Neural cell (in vitro differentiated cells): ENCODE measurements around the gene BCDIN3D. TPM values are rescaled to one million over a fixed set of nuclear protein-coding genes. Genes with fewer than 3 reads are reported as not detected.

Experiments
- H2AFZ ChIP-seq: fragments of 200-600, 300-800 bp; sonication (generic), shearing (Covaris generic); 2 replicates; pipeline ENCODE4 v1.6.0; 2014; ENCODE audit warnings: low read depth, mild to moderate bottlenecking, antibody characterized with exemption, low read length, moderate library complexity
- H3F3A ChIP-seq: fragments of 200-600 bp; shearing (Covaris generic); 2 replicates; pipeline ENCODE4 v1.6.1; 2016; ENCODE audit warnings: mild to moderate bottlenecking, moderate library complexity, mixed read lengths, antibody characterized with exemption, low read length; ENCODE audit not compliant: insufficient read depth, poor library complexity, severe bottlenecking
- H3K27ac ChIP-seq: fragments of 200-600, 300-800 bp; sonication (generic), shearing (Covaris generic); 2 replicates; pipeline ENCODE4 v1.5.1; 2014; ENCODE audit warnings: mild to moderate bottlenecking, low read length, moderate library complexity
- H3K27me3 ChIP-seq: fragments of 300-800, 200-600 bp; sonication (generic), shearing (Covaris generic); 2 replicates; pipeline ENCODE4 v1.6.0; 2014; ENCODE audit warnings: mild to moderate bottlenecking, low read depth, low read length, moderate library complexity; ENCODE audit not compliant: insufficient read depth
- H3K36me3 ChIP-seq: fragments of 300-800, 200-600 bp; sonication (generic), shearing (Covaris generic); 2 replicates; pipeline ENCODE4 v1.5.1; 2014; ENCODE audit warnings: mild to moderate bottlenecking, antibody characterized with exemption, low read length, moderate library complexity; ENCODE audit not compliant: insufficient read depth
- H3K4me2 ChIP-seq: fragments of 300-800, 200-600 bp; sonication (generic), shearing (Covaris generic); 2 replicates; pipeline ENCODE4 v1.6.0; 2014; ENCODE audit warnings: mild to moderate bottlenecking, low read length
- H3K4me3 ChIP-seq: fragments of 300-800, 200-600 bp; sonication (generic), shearing (Covaris generic); 2 replicates; pipeline ENCODE4 v1.5.1; 2014; ENCODE audit warnings: mild to moderate bottlenecking, low read length, moderate library complexity
- H3K79me2 ChIP-seq: fragments of 200-600 bp; shearing (Covaris generic); replicated peaks from 2 replicates; pipeline ENCODE4 v1.6.0; 2014; ENCODE audit warnings: mild to moderate bottlenecking, low read length, moderate library complexity; ENCODE audit not compliant: insufficient read depth
- H3K9ac ChIP-seq: fragments of 300-800, 200-600 bp; sonication (generic), shearing (Covaris generic); 2 replicates; pipeline ENCODE4 v1.6.1; 2016; ENCODE audit warnings: mild to moderate bottlenecking, low read length, mixed read lengths
- H3K9me2 ChIP-seq: fragments of 200-600 bp; shearing (Covaris generic); 2 replicates; pipeline ENCODE4 v1.6.1; 2016; ENCODE audit warnings: mild to moderate bottlenecking, low read length, mixed read lengths; ENCODE audit not compliant: insufficient read depth
- H3K9me3 ChIP-seq: fragments of 200-600, 300-800 bp; sonication (generic), shearing (Covaris generic); 2 replicates; pipeline ENCODE4 v1.6.1; 2016; ENCODE audit warnings: mild to moderate bottlenecking, mixed run types, low read length, moderate library complexity, mixed read lengths
- H4K20me1 ChIP-seq: fragments of 200-600 bp; shearing (Covaris generic); 2 replicates; pipeline ENCODE4 v1.6.1; 2016; ENCODE audit warnings: mild to moderate bottlenecking, mixed run types; ENCODE audit not compliant: insufficient read depth
- EP300 ChIP-seq: fragments of 450-650 bp; conservative IDR thresholded peaks from 2 replicates; pipeline ENCODE4 v1.6.1; 2014; ENCODE audit warnings: antibody characterized with exemption, mild to moderate bottlenecking, moderate library complexity; ENCODE audit not compliant: poor library complexity, severe bottlenecking
- EZH2 ChIP-seq: fragments of 200-600, 300-800 bp; shearing (Covaris generic), sonication (generic); IDR thresholded peaks from 2 replicates; pipeline ENCODE4 v1.6.1; 2014; ENCODE audit warnings: antibody characterized with exemption, low read length, borderline replicate concordance, mild to moderate bottlenecking; ENCODE audit not compliant: insufficient read depth, poor library complexity, severe bottlenecking
- MXI1 ChIP-seq: fragments of 450-650 bp; conservative IDR thresholded peaks from 2 replicates; pipeline ENCODE4 v1.6.1; 2014; ENCODE audit warnings: antibody characterized with exemption, mild to moderate bottlenecking; ENCODE audit not compliant: poor library complexity, severe bottlenecking
- POLR2AphosphoS5 ChIP-seq: IDR thresholded peaks from 2 replicates; pipeline ENCODE4 v1.6.1; 2012
- RAD21 ChIP-seq: fragments of 450-650 bp; conservative IDR thresholded peaks from 2 replicates; pipeline ENCODE4 v1.6.1; 2014; ENCODE audit warnings: antibody characterized with exemption, mild to moderate bottlenecking, moderate library complexity
- REST ChIP-seq: IDR thresholded peaks from 2 replicates; pipeline ENCODE4 v1.6.1; 2012; ENCODE audit warnings: borderline replicate concordance
- SMC3 ChIP-seq: fragments of 450-650 bp; conservative IDR thresholded peaks from 2 replicates; pipeline ENCODE4 v1.6.1; 2014; ENCODE audit warnings: antibody characterized with exemption, mild to moderate bottlenecking, moderate library complexity; ENCODE audit not compliant: poor library complexity
- TAF1 ChIP-seq: IDR thresholded peaks from 2 replicates; pipeline ENCODE4 v1.6.1; 2012; ENCODE audit warnings: low read depth
- polyA plus RNA-seq: library from polyadenylated mRNA; depleted of rRNA; stranded (reverse); fragments of >200 nt; gene quantifications from 2 replicates; pipeline ENCODE4 v1.2.3, GENCODE V29; 2014
- TF ChIP-seq, protein P1 (sequence below): fragments of 450-650 bp; IDR thresholded peaks from 2 replicates; pipeline ENCODE4 v1.5.1; 2014; ENCODE audit warnings: antibody characterized with exemption, mild to moderate bottlenecking, moderate library complexity; ENCODE audit not compliant: poor library complexity, severe bottlenecking

BCDIN3D gene
- polyA plus RNA-seq, 1 donor from 2014 or later: 10.0 TPM

DNA sequence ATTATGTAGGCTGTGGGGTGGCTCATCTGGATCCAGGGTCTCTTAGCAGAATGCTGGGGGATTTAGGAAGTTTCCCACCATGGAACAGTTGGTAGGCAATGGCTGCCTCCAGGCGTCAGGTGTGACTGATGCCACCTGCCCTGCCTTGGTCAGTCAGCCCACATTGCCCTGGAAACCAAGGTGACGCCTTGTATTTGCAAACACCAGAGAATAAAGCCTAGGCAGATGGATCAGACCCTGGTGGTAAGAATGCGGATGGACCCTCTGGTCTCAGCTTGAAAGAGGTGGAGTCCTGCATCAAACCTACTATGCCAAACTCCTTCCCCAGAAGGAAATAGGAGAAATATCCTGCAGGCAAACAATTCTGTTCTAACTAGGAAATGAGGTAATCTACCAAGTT lies 52.9 kb downstream of the BCDIN3D start:
- TF ChIP-seq EP300: no peak
- TF ChIP-seq RAD21: no peak
- no peak overlapping the region for H2AFZ ChIP-seq
- no peaks in the 10 kb centered on the region for H3K9me3 ChIP-seq
- no peaks in the 10 kb centered on the region for H3K36me3 ChIP-seq
- no peaks in the 10 kb centered on the region for H3K79me2 ChIP-seq
- H3K4me2 ChIP-seq: no peak overlapping the region
- H3K9ac ChIP-seq: no peak overlapping the region
- H3K9me2 ChIP-seq: no peaks in the 10 kb centered on the region
- H3K27me3 ChIP-seq: no peaks in the 10 kb centered on the region
- no peak overlapping the region for H3K4me3 ChIP-seq
- no peak overlapping the region for H3K27ac ChIP-seq
- H3F3A ChIP-seq: no peaks in the 10 kb centered on the region
- H4K20me1 ChIP-seq: no peaks in the 10 kb centered on the region

GRCh38 chr12:49787672-49788071 lies 55.2 kb downstream of the BCDIN3D start:
- no peaks in the 10 kb centered on the region for H3K79me2 ChIP-seq
- no peaks in the 10 kb centered on the region for H3K27me3 ChIP-seq

More at GRCh38 chr12:49787672-49788071, 55.2 kb downstream of the BCDIN3D start:
- H4K20me1 ChIP-seq: no peaks in the 10 kb centered on the region
- no peaks in the 10 kb centered on the region for H3K36me3 ChIP-seq
- H3K9me2 ChIP-seq: no peaks in the 10 kb centered on the region
- no peak overlapping the region for H2AFZ ChIP-seq
- TF ChIP-seq, protein P1, sequence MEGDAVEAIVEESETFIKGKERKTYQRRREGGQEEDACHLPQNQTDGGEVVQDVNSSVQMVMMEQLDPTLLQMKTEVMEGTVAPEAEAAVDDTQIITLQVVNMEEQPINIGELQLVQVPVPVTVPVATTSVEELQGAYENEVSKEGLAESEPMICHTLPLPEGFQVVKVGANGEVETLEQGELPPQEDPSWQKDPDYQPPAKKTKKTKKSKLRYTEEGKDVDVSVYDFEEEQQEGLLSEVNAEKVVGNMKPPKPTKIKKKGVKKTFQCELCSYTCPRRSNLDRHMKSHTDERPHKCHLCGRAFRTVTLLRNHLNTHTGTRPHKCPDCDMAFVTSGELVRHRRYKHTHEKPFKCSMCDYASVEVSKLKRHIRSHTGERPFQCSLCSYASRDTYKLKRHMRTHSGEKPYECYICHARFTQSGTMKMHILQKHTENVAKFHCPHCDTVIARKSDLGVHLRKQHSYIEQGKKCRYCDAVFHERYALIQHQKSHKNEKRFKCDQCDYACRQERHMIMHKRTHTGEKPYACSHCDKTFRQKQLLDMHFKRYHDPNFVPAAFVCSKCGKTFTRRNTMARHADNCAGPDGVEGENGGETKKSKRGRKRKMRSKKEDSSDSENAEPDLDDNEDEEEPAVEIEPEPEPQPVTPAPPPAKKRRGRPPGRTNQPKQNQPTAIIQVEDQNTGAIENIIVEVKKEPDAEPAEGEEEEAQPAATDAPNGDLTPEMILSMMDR: no peak
- TF ChIP-seq TAF1: no peak
- no peak for TF ChIP-seq SMC3
- TF ChIP-seq REST: no peak
- TF ChIP-seq POLR2AphosphoS5: no peak
- TF ChIP-seq MXI1: no peak
- TF ChIP-seq EP300: no peak
- TF ChIP-seq RAD21: no peak
- no peak for TF ChIP-seq EZH2
- H3F3A ChIP-seq: no peaks in the 10 kb centered on the region
- H3K4me2 ChIP-seq: no peak overlapping the region
- no peak overlapping the region for H3K9ac ChIP-seq
- H3K4me3 ChIP-seq: no peak overlapping the region
- H3K27ac ChIP-seq: no peak overlapping the region
- no peaks in the 10 kb centered on the region for H3K9me3 ChIP-seq

Other genes with a start within 250 kb of the BCDIN3D start
- not detected in 2 replicates for gene FAM186B, start 237.5 kb downstream of the BCDIN3D start, polyA plus RNA-seq
- gene PRPF40B, start 219.5 kb downstream of the BCDIN3D start, polyA plus RNA-seq: 42.0 and 48.4 TPM in 2 replicates
- gene FMNL3, start 135.7 kb downstream of the BCDIN3D start, polyA plus RNA-seq: 5.1 and 9.3 TPM in 2 replicates
- 308 and 318 TPM in 2 replicates for gene TMBIM6, start 101.5 kb downstream of the BCDIN3D start, polyA plus RNA-seq
- gene NCKAP5L, start 14.7 kb downstream of the BCDIN3D start, polyA plus RNA-seq: 6.2 and 6.5 TPM in 2 replicates
- 4.0 and 5.3 TPM in 2 replicates for gene FAIM2, start 60.8 kb upstream of the BCDIN3D start, polyA plus RNA-seq
- gene AQP2, start 107.6 kb upstream of the BCDIN3D start, polyA plus RNA-seq: not detected in 2 replicates
- not detected in 2 replicates for gene AQP5, start 118.8 kb upstream of the BCDIN3D start, polyA plus RNA-seq
- not detected in 2 replicates for gene AQP6, start 129.8 kb upstream of the BCDIN3D start, polyA plus RNA-seq
- 16.2 and 18.3 TPM in 2 replicates for gene RACGAP1, start 182.4 kb upstream of the BCDIN3D start, polyA plus RNA-seq
- 8.0 and 9.1 TPM in 2 replicates for gene ASIC1, start 214.5 kb upstream of the BCDIN3D start, polyA plus RNA-seq
- gene SMARCD1, start 242.2 kb upstream of the BCDIN3D start, polyA plus RNA-seq: 90.9 and 117 TPM in 2 replicates